Endothelial cell (in vitro differentiated cells): ENCODE data around the gene PDE10A. TPM values are rescaled to one million over a fixed set of nuclear protein-coding genes. Genes with fewer than 3 reads are reported as not detected.

Experiments used
- DNase-seq: peaks from one replicate; pipeline ENCODE4 v3.0.0; 2021; ENCODE audit warnings: low spot score
- H3K27ac Mint-ChIP-seq: one replicate; pipeline ENCODE4 v1.8.0; 2021; ENCODE audit warnings: mixed read lengths, inconsistent platforms; ENCODE audit not compliant: unreplicated experiment
- H3K27me3 Mint-ChIP-seq: one replicate; pipeline ENCODE4 v1.8.0; 2021; ENCODE audit warnings: mild to moderate bottlenecking, moderate library complexity, mixed read lengths, inconsistent platforms; ENCODE audit not compliant: unreplicated experiment
- H3K36me3 Mint-ChIP-seq: one replicate; pipeline ENCODE4 v1.8.0; 2021; ENCODE audit warnings: mild to moderate bottlenecking, low read depth, mixed read lengths, inconsistent platforms; ENCODE audit not compliant: unreplicated experiment
- H3K4me1 Mint-ChIP-seq: one replicate; pipeline ENCODE4 v1.8.0; 2021; ENCODE audit warnings: mild to moderate bottlenecking, mixed read lengths, inconsistent platforms; ENCODE audit not compliant: unreplicated experiment
- H3K4me3 Mint-ChIP-seq: one replicate; pipeline ENCODE4 v1.8.0; 2021; ENCODE audit warnings: mild to moderate bottlenecking, mixed read lengths, inconsistent platforms; ENCODE audit not compliant: unreplicated experiment
- H3K9me3 Mint-ChIP-seq: one replicate; pipeline ENCODE4 v1.8.0; 2021; ENCODE audit warnings: mixed read lengths, inconsistent platforms; ENCODE audit not compliant: unreplicated experiment
- total RNA-seq: library from RNA; stranded (reverse); fragmentation: NEBNext Ultra II Directional; extraction: Animal tissue kit (Norgen Biotek cat#: 25700); gene quantifications from one replicate; pipeline ENCODE4 v1.2.1, GENCODE V29; 2021; ENCODE audit not compliant: unreplicated experiment
- TF ChIP-seq, protein P1 (sequence below): fragments of 200-600 bp; sonication (generic); IDR thresholded peaks from one replicate; pipeline ENCODE4 v1.5.0; 2021; ENCODE audit warnings: antibody characterized with exemption; ENCODE audit not compliant: unreplicated experiment

PDE10A gene
- total RNA-seq, 1 donor from 2014 or later = 11.5 TPM

- no peak for DNase-seq
- peaks cover 3% of the 10 kb centered on the region for H3K4me1 Mint-ChIP-seq
- peaks cover 3% of the 10 kb centered on the region for H3K27me3 Mint-ChIP-seq
- H3K9me3 Mint-ChIP-seq = no peaks in the 10 kb centered on the region
- TF ChIP-seq, protein P1, sequence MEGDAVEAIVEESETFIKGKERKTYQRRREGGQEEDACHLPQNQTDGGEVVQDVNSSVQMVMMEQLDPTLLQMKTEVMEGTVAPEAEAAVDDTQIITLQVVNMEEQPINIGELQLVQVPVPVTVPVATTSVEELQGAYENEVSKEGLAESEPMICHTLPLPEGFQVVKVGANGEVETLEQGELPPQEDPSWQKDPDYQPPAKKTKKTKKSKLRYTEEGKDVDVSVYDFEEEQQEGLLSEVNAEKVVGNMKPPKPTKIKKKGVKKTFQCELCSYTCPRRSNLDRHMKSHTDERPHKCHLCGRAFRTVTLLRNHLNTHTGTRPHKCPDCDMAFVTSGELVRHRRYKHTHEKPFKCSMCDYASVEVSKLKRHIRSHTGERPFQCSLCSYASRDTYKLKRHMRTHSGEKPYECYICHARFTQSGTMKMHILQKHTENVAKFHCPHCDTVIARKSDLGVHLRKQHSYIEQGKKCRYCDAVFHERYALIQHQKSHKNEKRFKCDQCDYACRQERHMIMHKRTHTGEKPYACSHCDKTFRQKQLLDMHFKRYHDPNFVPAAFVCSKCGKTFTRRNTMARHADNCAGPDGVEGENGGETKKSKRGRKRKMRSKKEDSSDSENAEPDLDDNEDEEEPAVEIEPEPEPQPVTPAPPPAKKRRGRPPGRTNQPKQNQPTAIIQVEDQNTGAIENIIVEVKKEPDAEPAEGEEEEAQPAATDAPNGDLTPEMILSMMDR = no peak
- no peak overlapping the region for H3K4me3 Mint-ChIP-seq
- H3K27ac Mint-ChIP-seq = no peak overlapping the region
- H3K36me3 Mint-ChIP-seq = no peaks in the 10 kb centered on the region
Measured at GRCh38 chr6:165697171-165697570, 34.1 kb upstream of the PDE10A start.

GRCh38 chr6:165695722-165696515 is 32.9 kb upstream of the PDE10A start:
- H3K27me3 Mint-ChIP-seq = peaks cover 3% of the 10 kb centered on the region
- no peaks in the 10 kb centered on the region for H3K9me3 Mint-ChIP-seq
- H3K4me1 Mint-ChIP-seq = peaks cover 3% of the 10 kb centered on the region

DNA sequence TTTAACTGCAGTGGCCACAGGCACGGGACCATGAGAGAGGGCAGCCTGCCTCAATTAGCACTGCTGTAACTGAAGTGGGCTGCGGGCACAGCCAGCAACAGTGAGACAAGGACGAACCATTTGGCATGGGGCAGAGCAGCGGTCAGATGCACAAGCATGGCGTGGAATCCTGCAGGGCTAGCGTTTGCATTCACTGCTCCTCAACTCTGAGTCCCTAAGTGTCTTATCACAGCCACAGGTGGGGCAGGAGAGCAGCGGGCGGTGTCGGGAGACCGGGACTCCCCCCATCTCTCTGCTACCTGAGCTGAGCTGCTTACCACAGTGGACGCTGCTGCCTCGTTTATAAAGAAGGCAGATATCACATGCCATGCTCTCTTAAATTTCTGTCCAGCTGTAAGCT is 31.3 kb upstream of the PDE10A start:
- DNase-seq = no peak
- Mint-ChIP-seq H3K9me3 (no peaks in the 10 kb centered on the region), H3K27me3 (peaks cover 3% of the 10 kb centered on the region), H3K27ac (peak overlapping the region; percentile 15), H3K4me1 (peaks cover 3% of the 10 kb centered on the region), H3K36me3 (peaks cover 4% of the 10 kb centered on the region), H3K4me3 (no peak overlapping the region)
- TF ChIP-seq, protein P1 = no peak

More at GRCh38 chr6:165695722-165696515, 32.9 kb upstream of the PDE10A start:
- Mint-ChIP-seq H3K4me3 (no peak overlapping the region), H3K36me3 (peaks cover 3% of the 10 kb centered on the region), H3K27ac (no peak overlapping the region)
- TF ChIP-seq, protein P1 = no peak
- no peak for DNase-seq

DNA sequence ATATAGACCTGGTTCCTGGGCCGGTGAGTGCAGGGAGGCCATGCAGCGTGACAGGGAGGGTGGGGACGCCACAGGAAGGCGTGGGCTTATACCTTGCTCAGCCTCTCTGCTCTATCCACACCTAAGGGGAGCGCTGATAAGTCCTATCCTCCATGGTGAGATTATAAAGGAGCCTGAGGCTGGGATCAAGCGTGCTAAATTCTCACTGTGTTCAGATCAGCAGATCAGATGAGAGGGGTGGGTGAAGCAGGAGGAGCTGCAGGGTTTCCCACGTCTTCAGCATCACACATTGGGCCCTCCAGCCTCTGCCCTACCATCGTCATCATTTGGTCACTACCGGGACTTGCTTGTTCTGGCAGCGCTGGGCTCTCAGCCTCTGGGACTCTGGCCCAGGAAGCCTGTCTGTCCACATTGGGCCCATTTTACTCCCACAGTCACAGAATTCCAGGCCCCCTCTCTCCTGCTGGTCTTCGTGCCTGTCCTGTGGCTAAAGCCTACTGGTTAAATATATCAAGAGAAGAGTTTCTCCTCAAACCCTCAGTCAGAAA is 29.1 kb upstream of the PDE10A start:
- peaks cover 4% of the 10 kb centered on the region for H3K36me3 Mint-ChIP-seq
- H3K27me3 Mint-ChIP-seq = peaks cover 1% of the 10 kb centered on the region
- H3K4me1 Mint-ChIP-seq = peaks cover 3% of the 10 kb centered on the region
- no peak overlapping the region for H3K4me3 Mint-ChIP-seq
- no peak for DNase-seq
- H3K9me3 Mint-ChIP-seq = no peaks in the 10 kb centered on the region
- TF ChIP-seq, protein P1 = no peak
- H3K27ac Mint-ChIP-seq = no peak overlapping the region

- no peak for DNase-seq
- Mint-ChIP-seq H3K36me3 (peaks cover 4% of the 10 kb centered on the region), H3K27me3 (peaks cover 1% of the 10 kb centered on the region), H3K9me3 (no peaks in the 10 kb centered on the region), H3K27ac (no peak overlapping the region), H3K4me3 (no peak overlapping the region), H3K4me1 (peaks cover 8% of the 10 kb centered on the region)
- TF ChIP-seq, protein P1 = no peak
Measured at GRCh38 chr6:165689699-165690098, 26.7 kb upstream of the PDE10A start.
